Measurements from ENCODE around the gene TM4SF1.

GRCh38 chr3:149331396-149331795, 46.1 kb downstream of the TM4SF1 start:
- TF ChIP-seq CTCF (IDR thresholded peaks at IDR 0.05) (no peak), ZFX (IDR thresholded peaks at IDR 0.05; ENCODE audit: borderline replicate concordance) (no peak)
